Embryonic facial prominence (tissue), 1 donor: ENCODE results near the gene RPL31.

Experiments
- DNase-seq: peaks from one replicate; pipeline ENCODE4 v3.0.0-alpha.2; 2016; ENCODE audit errors: extremely low spot score

The RPL31 gene

DNA sequence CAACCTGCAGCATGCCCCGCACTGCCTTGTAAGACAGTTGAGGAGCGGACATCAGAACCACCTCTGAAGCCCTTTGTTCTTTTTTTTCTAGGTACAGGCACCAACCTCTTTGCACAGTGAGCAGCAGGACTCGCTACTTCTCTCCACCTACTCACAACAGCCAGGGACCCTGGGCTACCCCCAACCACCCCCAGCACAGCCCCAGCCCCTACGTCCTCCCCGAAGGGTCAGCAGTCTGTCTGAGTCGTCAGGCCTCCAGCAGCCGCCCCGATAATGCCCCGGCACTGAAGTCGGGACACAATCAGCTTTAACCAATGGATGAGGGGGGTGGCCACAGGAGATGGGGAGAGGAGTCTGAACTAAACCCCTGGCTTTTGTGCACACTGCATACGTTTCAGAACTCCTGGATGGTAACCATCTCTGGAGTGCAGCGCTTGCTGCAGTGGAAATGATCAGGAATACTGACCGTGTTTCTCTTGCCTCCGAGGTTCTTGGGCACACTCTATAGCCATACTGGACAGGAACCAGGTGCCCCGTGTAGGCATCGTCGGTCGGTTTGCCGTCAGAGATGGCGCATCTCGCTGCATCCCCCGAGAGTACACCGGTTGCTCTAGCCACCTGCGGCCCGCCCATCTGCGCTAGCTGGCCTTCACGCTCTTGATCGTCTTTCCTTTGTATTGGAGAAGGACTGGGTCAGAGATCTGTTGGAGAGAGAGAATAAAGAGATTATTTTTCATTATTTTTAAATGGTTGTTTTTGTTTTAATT, 6.6 kb upstream of the RPL31 start:
- no peak for DNase-seq

- no peak for DNase-seq
Measured at GRCh38 chr2:100997509-100998234, 4.4 kb upstream of the RPL31 start.

DNA sequence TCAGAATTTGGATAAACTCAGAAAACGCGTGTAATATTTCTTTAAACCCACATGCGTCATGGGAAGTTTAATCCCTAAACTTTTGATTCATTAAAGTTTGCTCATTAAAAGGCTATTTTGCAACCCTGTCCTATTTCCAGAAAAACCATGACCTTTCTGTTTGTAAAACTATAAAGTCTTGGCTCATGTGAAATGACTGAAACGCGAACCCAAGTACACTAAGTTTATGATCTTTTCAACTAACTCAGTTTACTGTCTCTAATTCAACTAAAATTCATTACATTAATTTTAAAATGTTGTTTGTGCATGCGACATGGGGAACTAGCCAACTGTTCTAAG, 3.9 kb upstream of the RPL31 start:
- no peak for DNase-seq

DNA sequence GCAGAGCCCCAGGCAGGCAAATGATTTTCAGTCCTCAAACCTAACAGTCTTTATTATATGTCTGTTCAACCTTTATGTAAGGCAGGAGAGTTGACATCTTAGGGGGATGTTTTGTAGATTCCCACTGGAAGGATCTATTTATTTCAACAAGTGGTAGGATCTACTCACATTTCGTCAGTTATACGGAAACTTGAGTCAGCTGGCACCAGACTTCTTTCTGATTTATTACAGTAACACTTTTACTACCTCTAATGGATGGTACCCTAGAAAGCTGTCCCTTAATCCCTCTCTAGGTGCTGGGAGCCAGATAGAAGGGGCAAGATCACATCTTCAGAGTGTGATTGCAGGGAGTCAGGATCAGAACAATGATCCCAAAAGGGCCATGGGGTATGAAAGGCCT, 2.1 kb upstream of the RPL31 start:
- no peak for DNase-seq

GRCh38 chr2:101002562-101003277, 631 bp downstream of the RPL31 start:
- no peak for DNase-seq

GRCh38 chr2:101003278-101003775, 1.2 kb downstream of the RPL31 start:
- no peak for DNase-seq

GRCh38 chr2:101004620-101005325, 2.7 kb downstream of the RPL31 start:
- no peak for DNase-seq

GRCh38 chr2:101006065-101006715, 4.1 kb downstream of the RPL31 start:
- no peak for DNase-seq

DNA sequence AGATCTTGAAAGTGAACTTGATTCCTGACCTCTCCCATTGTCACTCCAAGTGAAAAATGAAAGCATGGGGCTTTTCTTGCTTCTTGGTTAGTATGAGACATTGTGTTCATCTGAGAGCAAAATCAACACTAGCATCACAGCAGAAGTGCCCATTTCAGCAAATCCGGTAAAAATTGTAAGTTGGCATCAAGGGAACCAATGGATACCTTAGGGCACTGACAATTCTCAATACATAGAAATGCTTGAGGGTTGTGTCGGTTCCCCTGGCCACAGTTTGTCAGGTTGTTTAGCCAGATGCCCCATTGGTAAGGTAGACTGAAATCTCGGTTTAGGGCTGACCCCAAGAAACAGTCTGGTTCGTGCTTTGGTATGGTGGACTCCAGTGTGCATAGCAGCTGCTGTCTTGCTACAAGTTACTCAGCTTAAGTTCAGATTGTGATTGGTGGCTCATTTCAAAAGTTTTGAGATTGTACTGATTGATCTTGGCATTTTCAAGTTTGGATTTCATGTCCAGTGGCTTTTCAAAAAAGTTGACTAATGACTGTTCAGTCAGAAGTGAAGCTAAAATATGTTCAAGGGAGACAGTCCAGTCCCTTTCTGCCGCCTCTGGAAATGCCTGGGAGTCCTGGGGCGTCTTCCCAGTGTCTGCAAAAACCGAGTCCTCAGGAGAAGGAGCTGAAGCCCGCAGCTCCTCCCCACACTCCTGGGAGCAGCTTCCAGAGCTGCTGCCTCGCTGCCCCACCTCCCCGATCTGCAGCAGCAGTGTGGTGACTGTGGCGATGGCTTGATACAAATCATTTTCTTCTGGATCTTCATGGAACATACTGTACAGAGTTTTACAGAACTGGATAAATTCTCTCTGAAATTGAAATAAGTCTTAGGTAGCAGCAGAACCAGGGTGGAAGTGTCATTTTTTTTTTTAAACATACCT, 5.6 kb downstream of the RPL31 start:
- no peak for DNase-seq

- no peak for DNase-seq
Measured at GRCh38 chr2:101011152-101011551, 9.1 kb downstream of the RPL31 start.

- no peak for DNase-seq
Measured at GRCh38 chr2:101012054-101012705, 10.1 kb downstream of the RPL31 start.

- peak; percentile 29 for DNase-seq
Measured at GRCh38 chr2:101012706-101013181, 10.7 kb downstream of the RPL31 start.

- DNase-seq, result no peak
Measured at GRCh38 chr2:101014264-101014857, 12.3 kb downstream of the RPL31 start.

DNA sequence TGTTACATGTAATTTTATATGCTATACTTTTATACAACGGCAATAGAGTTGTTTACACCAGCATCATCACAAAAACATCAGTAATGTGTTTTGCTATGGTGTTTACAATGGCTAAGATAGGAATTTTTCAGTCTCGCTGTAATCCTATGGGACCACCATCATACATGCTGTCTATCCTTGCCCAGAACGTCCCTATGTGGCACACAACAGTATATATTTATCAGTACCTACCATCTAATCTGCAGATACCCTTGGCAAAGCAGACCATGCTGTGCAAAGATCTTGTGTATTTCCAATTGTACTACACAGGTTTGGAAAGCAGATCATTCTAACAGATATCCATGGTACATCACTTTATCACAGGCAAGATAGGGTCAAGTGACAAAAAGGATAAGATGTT, 15.3 kb downstream of the RPL31 start:
- no peak for DNase-seq

GRCh38 chr2:101018934-101019333, 16.8 kb downstream of the RPL31 start:
- DNase-seq, result no peak

- no peak for DNase-seq
Measured at GRCh38 chr2:101022221-101022620, 20.1 kb downstream of the RPL31 start.

GRCh38 chr2:101023327-101024107, 21.4 kb downstream of the RPL31 start:
- DNase-seq, result no peak

DNA sequence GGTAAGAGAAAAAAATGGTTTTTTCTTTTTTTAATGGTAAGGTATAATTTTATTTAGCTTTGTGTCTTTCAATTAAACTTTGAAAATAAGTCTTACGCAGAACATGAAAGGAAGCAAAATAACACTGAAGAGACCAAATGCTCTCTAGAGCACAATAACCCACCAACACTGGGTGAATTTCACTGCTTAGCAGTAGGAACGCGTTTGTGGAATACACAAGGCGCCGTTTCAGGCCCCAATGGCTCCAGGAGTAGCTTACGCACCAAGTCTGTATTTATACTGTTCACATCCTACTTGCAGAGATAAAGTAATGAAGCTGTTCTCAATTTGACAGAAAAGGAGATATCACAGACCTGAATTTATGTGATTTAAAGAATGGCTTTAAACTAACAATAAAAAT, 23.5 kb downstream of the RPL31 start:
- DNase-seq, result no peak
